Pons (tissue), 1 donor: Measurements from ENCODE around the gene PRDM16.
A peak's percentile ranks its signal among the peaks of the same experiment; 100 is the strongest.

Source experiments
- DNase-seq: peaks from one replicate; pipeline ENCODE4 v3.0.0-alpha.2; 2016; ENCODE audit warnings: low spot score

PRDM16 gene

GRCh38 chr1:3432306-3432705 lies 363.3 kb downstream of the PRDM16 start:
- DNase-seq = no peak

GRCh38 chr1:3433076-3433475 lies 364.1 kb downstream of the PRDM16 start:
- no peak for DNase-seq

- DNase-seq = no peak
These were observed 364.8 kb downstream of the PRDM16 start for GRCh38 chr1:3433596-3434320.

- DNase-seq = no peak
These were observed 365.6 kb downstream of the PRDM16 start for GRCh38 chr1:3434406-3435110.

- DNase-seq = no peak
These were observed 366.7 kb downstream of the PRDM16 start for GRCh38 chr1:3435666-3436065.

- DNase-seq = no peak
These were observed 367.4 kb downstream of the PRDM16 start for GRCh38 chr1:3436451-3436850.

GRCh38 chr1:3436901-3437300 lies 367.9 kb downstream of the PRDM16 start:
- DNase-seq = no peak

- no peak for DNase-seq
These were observed 369.7 kb downstream of the PRDM16 start for GRCh38 chr1:3438661-3439180.

GRCh38 chr1:3439346-3440299 lies 370.6 kb downstream of the PRDM16 start:
- DNase-seq = no peak

- no peak for DNase-seq
These were observed 371.3 kb downstream of the PRDM16 start for GRCh38 chr1:3440300-3440681.

GRCh38 chr1:3440711-3441409 lies 371.9 kb downstream of the PRDM16 start:
- no peak for DNase-seq

GRCh38 chr1:3441410-3441847 lies 372.4 kb downstream of the PRDM16 start:
- DNase-seq = peak; percentile 97

GRCh38 chr1:3441880-3442279 lies 372.9 kb downstream of the PRDM16 start:
- no peak for DNase-seq

- DNase-seq = no peak
These were observed 373.3 kb downstream of the PRDM16 start for GRCh38 chr1:3442331-3442730.

- DNase-seq = no peak
These were observed 373.9 kb downstream of the PRDM16 start for GRCh38 chr1:3442901-3443300.

GRCh38 chr1:3443807-3444206 lies 374.8 kb downstream of the PRDM16 start:
- no peak for DNase-seq

- no peak for DNase-seq
These were observed 375.3 kb downstream of the PRDM16 start for GRCh38 chr1:3444298-3444697.

- DNase-seq = no peak
These were observed 375.7 kb downstream of the PRDM16 start for GRCh38 chr1:3444736-3445135.

GRCh38 chr1:3450202-3450863 lies 381.3 kb downstream of the PRDM16 start:
- DNase-seq = no peak

- no peak for DNase-seq
These were observed 382.0 kb downstream of the PRDM16 start for GRCh38 chr1:3450983-3451382.
